ENCODE data around the gene SPOCK3. TPM values are rescaled to one million over a fixed set of nuclear protein-coding genes. Genes with fewer than 3 reads are reported as not detected.

The SPOCK3 gene
- total RNA-seq, result 0.09 TPM in 1 of 2 replicates, not detected in the other

GRCh38 chr4:167234316-167234881 lies at the start of gene SPOCK3:
TSS of gene SPOCK3 (minus strand) at chr4:167234494.

All from endothelial cell of coronary artery (primary cell).